Measurements from ENCODE around the gene LHX4.

Gene LHX4

DNA sequence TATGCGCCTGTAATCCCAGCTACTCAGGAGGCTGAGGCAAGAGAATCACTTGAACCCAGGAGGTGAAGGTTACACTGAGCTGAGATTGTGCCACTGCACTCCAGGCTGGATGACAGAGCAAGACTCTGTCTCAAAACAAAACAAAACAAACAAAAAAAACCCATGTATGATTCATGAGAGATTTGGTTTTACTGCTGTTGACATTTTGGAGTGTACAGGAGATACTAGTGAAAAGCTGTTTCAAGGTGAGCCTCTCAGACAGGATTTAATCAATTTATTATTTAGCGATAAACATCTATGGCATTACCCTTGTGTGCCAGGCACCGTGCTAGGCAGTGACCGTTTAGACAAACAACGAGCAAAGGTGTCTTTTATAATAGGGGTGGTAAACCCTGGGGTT is 16.5 kb downstream of the LHX4 start:
- no peak for DNase-seq

DNA sequence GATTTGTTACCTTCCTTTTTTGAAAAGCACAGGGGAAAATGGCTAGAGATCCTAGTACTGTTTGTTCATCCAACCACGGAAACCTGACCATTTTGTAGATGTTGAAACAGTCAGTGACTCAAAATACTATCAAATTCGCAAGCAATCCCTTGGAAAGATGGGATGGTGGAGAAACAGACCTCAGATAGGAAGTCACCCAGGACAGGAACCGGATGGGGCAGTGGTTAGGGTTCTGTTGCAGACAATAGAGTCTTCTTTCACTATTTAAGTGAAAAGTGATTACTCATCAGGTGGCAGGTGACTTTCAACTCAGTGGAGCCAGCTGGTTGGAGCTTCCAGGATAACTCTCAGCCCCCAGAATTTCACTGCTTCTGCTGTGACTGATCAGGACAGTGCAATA is 17.0 kb downstream of the LHX4 start:
- no peak for DNase-seq

DNA sequence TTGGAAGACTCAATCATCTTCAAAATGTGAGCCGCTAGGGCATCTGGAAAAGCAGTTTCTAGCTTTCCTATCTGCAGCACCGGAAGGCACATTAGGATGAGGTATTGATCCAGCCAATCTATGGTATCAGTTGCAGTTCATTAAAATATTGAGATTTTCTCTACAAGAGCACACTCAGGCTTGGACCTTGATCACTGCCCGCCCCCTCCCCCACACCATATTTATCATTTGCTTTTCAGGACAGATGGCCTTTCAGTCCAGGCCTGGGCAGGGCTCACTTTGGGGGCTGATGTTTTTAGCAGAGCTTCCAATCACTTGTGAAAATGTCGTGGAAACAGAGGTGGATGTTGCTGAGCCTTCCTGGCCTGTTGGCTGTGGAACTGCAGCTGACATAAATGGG is 17.5 kb downstream of the LHX4 start:
- no peak for DNase-seq

DNA sequence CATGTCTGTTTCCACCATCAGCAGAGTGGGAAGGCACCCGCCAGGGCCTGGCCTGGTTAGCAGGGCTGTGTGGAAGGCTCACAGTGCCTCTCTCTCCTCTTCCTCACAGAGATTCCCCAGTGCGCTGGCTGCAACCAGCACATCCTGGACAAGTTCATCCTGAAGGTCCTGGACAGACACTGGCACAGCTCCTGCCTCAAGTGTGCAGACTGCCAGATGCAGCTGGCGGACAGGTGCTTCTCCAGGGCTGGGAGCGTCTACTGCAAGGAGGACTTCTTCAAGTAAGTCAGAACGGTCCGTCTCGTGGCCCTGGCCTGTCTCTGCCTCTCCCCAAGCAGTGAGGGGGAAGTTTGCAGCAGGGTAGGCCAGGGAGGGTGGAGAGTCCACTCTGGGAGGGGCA is 18.1 kb downstream of the LHX4 start:
- no peak for DNase-seq

DNA sequence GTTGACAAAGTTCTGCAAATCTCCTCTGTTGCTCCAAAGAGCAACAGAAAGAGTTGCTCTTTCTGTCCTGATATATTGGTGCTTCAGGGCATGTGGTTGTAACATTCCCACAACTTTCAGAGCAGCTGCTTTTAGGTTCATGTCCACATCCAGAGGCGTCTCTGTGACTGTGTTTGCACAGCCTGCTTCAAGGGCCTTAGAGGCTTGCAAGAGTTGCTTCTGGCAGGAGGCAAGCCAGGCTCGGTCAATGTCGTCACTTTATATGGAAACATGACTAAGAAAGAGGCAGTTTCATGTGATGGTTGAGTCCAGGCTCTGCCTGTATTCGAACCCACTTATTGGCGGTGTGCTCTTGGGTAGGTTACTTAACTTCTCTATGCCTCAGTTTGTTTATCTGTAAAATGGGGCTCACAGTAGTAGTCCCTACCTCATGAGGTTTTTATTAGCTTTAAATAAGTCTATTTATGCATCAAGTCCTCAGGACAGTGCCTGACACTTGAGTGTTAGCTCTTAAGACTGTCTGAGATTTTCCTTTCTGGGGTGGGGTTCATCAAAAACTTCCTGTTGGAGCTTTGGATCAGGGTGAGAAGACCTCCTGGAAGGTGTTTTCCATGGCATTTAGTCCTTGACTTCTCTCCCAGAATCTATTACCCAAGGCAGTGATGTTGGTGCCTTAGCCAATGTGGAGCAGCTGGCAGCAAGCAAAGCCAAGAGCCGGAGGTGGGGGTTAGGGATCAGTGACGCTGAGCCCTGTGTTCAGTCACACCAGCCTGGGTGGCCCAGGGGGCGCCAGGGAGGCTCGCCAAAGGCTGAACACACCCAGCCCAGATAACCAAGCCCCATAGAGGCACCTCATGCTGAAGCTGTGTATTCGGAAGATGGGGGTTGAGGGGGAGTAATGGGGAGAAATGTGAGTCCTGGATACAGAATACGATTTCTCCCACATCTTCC is 18.9 kb downstream of the LHX4 start:
- peak; percentile 74 for DNase-seq

DNA sequence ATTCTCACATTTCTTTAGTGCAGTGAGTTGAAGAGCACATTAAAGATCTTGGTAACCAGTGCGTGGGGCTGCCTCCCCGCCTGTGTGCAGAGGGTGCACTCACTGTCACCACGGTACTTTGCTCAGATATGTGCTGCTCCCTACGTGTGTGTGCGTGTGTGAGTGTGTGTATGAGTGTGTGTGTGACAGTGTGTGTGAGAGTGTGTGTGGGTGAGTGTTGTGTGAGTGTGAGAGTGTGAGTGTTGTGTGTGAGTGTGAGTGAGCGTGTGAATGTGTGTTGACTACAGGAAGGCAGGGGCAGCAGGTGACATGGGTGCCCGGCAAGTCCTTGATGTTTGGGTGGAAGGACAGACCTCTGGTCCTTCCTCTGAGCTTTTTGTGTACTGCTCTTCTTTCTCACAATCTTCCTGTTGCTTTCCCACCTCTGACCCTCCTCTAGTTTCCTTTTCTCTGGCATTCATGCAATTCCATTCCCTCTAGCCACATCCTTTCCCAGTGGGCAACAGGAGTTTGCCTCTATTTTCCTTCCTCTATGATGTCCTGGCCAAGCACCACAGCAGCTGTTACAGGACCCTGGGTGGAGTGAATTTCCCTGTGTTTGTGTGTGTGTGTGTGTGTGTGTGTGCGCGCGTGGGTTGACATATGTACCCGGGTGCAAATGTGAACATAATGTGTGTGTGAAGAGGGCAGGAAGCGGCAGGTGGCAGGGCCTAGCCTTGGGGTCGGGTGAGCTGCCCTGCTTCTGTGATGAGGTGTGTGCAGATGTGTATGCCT is 19.8 kb downstream of the LHX4 start:
- no peak for DNase-seq

DNA sequence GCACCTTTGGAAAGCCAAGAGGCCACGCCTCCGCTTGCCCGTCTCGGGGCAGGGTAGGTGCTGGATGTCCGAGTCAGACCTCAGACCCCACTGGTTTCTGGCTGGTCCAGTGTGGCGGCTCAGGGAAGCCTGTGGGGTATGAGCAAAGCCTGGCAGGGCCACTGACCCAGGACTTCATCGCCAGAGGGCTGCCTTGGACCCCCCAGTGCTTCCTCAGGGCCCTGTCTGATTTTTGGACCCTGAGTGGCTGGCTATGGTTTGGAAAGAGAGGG is 20.4 kb downstream of the LHX4 start:
- no peak for DNase-seq

DNA sequence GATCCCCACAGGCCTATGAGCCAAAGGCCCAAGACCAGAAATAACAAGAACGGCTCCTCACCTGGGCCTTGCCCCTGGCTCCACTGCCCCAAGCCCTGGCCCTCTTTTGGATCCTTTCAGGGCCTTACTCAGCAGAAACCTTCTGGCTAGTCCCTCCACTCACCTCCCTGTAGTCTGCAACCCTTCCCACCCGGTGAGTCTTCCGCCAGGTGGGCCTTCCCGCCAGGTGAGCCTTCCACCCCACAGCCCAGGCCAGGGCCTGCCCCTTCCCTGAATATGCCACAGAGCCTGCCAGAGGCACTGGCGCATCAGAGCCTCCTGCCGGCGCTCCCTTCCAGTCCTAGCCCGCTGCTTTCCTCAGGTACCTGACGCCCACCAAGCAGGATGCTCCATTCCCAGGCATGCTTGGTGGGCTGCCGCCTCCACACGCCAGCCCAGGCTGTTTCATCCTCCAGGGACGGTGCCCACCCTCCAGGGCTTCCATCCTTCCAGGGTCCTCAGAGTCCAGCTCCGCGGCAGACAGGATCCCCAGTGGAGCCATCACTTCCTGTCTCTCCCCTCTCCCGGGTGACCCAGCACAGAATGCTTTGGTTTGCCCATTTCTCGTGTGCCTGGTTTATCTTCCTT is 20.9 kb downstream of the LHX4 start:
- no peak for DNase-seq

DNA sequence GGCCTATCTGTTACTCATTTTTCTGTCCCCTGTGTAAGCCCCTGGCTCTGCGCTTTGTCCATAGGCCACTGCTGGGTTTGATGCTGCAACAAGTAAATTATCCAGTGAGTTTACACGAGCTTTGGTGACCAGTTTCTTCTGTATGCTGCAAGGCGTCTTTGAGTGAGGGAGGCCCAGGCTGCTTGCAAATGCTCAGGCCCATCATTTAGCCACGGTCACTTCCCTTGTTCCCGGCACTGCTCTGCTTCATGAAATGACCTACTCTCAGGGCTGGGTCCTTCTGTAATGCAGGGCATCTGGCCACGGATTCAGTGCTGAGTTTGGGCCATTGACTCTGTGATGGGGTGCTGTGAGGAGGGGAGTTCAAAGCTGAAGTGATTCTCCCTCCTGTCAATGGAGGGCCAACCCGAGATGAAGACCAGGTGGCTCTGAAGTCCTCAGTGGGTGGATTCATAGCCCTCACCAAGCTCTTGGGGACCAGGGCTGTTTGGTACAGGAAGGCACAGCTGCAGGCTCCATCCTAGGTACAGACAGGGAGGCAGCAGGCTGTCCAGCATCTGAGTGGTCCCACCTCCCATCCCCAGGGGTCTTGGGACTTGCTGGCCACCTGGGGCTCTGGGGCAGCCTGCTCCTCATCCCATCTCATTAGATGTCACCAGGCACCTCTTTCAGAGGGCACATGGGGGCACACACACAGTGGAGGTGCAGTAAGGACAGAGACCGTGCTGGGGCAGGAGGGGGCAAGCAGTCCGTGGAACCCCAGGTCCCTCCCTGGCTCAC is 21.7 kb downstream of the LHX4 start:
- DNase-seq = no peak

DNA sequence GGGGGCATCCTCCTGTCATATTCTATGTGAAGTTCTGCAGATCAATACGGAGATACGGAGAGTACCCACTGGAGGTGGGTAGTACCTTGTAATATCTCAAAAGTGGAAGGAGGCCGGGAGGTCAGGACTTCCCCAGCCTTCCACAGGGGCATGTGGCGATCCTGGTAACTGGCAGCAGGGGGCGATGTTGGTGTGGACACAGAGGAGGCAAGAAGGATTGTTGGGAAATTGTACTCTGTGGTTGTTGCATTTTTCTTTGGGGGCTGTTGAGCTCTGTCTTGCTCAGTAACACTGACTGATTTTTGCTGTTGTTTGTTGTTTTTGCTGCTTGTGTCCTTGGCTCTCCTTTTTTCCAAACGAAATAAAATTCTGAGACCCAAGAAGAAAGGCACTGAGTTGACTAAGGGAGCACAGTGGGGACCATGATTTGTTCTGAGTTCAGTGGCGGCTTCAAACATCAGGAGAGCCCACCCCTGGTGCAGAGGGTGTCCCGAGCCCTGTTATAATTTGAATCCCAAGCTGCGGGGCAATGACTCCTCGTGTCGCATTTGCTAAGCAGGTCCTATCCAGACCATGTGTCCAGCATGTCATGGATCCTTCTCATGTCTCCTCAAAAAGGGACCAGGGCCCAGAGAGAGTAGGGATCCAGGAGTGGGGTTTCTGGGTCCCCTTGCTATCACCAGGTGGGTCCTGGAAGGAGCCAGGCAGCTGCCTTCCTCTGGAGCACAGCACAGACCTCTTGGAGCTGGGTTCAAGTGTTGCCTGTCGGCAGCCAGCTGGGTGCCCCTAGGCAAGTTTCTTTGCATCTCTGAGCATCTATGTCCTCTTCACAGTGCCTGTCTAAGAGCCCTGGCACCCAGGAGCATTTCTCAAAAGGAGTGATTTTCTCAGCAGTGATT is 22.8 kb downstream of the LHX4 start:
- DNase-seq = peak; percentile 88

DNA sequence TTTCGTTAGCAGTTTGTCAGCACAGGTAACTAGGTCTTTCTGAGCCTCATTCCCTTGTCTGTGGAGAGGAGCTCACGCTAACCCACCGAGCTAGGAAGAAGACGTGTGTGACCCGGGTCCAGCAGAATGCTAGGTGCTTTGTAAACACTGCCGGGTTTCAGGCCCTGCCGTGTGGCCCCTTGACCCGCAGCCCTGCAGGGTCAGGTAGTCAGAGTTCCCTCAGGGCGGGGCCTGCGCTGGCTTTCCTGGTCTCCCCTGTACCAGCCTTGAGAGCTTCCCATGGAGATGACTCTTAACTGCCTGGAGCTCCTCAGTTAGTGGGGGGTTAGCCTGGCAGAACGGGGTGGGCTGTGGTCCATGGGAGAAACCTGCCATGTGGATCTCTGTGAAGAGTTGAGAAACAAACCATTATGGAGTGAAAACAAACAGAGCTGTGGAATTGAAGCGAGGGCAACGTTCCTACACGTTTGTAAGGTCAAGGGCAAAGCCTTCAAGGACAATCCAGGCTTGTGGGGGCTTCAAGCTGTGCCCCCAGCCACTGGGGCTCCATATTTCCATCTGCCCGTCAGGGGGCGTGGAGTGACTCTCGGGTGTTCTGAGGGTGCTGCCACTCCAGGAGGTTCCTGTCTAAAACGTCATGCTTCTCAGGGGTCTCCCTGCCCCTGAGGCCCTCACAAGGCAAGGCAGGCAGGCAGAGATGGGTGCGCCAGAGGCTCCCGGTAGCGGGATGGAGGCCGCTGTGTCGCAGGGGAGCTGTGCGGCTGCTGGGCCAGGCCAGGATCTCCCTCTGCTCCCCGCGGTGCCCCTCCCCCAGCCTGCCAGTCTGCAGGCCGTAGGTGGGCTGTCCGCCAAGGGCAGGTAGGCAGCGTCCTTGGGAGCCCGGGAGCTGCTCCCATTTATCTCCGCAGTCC is 23.8 kb downstream of the LHX4 start:
- no peak for DNase-seq

DNA sequence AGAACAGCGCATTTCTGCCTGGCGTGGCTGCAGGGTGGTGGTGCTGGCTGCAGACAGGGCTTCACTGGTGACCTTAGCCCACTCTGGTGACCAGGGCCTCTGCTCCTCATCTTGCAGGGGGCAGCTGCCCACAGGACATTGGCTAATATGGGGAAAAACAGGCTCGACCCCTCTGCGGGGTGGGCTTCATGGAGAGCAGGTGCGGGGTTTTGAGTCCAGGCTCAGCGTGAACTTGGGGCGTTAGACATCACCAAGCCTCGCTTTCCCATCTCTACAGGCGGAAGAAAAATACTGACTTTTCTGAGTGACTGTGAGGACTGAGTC is 24.4 kb downstream of the LHX4 start:
- DNase-seq = no peak

DNA sequence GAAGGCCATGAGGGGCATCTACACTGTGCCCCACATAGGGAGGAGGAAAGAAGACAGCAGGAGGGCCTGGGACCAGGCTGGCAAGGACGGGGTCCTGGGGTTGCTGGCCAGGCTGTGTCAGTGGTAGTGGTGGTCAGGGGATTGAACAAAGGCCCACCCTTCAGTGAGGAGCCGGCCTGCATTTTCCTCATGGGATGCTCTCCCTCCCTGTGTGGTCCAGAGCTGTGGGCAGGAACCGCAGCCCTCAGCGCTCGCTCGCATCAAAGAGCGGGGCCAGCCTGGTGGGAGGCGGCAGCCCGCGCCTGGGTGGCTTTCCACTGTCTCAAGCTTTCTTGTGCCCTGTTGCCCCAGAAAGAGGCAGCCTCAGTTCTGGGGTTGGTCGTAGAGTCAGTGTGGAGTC is 24.8 kb downstream of the LHX4 start:
- DNase-seq = no peak

DNA sequence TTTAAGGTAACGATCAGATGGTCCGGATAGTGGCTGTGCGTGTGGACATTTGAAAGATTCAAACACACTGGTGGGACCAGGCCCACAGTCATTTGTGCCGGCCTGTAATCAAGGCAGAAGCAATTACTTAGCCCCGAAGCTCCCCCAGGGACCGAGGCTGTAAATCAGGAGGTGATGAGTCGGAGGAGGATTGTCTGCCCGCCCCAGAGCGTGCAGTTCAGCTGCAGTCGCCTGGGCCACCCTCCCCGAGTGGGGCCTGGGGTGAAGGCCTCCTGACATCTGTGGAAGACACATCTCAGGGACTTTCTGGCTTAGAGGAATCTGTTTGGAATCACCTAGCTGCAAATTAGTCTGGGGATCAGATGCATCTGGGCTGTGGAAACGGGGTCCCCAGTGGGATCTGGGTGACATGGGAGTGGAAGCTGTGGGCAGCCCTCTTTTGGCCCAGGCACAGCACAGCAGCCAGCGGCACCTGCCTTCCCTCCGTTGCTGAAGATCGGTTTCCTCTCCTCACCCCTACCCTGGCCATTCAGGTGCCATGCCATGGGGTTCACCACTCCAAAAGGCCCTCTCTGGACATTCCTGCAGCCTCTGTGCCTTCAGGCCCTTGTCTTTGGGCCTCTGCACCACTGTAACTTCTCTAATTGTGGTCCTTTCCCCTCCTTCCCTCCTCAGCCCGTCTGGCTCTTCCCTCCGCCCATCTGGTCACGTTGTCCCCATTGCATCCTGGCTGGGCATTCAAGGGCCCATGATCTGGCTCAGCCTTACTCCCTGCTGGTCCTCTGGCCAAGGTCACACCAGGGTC is 25.7 kb downstream of the LHX4 start:
- no peak for DNase-seq

DNA sequence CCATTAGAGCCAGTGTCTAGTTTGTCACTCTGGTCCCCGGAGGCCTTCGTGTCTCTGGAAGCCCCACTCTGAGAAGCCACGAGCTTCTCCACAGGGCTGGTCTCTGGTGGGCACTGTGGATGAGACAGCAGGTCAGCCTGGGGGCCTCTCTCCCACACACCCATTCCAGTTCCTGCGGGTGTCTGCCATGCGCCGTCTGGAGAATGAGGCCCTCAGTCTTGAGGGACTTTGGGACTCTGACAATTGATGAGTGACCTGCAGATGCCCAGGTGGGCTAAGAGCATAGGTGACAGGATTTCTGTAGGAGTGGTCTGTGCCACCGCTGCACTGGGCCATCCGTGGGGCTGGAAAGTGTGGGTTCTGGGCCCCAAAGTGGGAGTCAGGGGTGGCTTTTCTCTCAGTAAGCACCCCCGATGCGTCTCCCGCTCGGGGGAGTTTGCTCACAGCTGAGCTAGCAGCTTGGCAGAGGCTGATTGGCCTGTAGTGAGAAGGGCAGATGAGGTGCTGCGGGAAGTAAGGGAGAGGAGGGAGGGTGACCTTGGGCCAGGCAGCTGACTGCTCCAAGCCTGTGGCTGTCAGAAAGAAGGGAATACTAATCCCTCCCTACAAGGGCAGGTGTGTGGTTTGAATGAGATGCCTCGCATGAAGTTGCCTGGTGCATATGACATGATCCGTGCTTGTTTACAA is 26.4 kb downstream of the LHX4 start:
- no peak for DNase-seq

DNA sequence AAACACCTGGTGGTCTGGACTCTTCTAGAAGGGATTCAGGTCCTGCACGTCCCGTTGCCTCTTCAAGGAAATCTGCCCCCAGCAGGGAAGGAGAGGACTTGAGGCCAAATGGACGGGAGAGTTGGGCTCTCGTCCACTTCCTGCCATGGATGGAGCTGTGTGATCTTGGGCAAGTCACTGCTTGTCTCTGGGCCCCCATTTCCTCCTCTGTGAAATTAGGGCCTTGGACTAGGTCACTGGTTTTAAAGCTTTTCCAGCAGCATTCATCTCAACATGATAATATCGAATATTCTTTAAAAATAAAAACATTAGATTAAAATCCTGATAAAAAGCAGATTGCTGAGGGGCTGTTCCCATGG is 26.9 kb downstream of the LHX4 start:
- DNase-seq = no peak

DNA sequence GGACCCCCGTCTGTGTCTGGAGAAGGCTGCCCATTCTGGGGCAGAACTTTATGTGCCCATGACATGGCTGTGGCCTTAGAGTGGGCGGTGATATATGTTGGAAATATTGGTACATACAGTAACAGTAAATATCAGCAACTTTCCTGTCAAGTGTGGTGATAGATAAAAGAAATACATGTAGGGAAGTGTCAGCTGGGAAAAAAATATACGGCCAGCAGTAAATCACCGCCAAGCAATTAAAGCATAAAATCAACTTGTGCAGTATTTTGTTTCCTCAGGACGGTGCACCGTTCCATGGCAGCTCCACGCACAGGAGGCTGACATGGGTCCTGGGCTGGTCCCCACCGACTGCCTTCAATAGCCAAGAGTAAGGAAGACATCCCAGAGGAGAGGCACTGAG is 27.4 kb downstream of the LHX4 start:
- DNase-seq = no peak

DNA sequence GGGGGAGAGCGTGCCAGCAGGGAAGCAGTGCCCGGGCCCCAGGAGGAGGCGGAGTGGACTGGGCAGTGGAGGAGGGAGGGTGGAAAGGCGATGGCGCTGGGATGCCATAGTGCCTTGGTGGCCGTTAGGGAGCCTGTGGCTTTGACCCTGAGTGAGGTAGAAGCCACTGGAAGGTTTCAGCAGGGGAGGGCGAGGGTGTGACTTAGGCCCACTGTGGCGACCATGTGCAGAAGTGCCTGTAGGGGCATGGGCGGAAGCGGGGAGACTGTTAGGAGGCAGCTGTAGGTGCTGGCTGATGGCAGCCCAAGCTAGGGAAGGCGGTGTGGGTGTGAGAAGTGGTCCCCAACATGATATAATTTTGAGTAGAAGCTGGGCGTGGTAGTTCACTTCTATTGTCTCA is 28.2 kb downstream of the LHX4 start:
- DNase-seq = no peak

DNA sequence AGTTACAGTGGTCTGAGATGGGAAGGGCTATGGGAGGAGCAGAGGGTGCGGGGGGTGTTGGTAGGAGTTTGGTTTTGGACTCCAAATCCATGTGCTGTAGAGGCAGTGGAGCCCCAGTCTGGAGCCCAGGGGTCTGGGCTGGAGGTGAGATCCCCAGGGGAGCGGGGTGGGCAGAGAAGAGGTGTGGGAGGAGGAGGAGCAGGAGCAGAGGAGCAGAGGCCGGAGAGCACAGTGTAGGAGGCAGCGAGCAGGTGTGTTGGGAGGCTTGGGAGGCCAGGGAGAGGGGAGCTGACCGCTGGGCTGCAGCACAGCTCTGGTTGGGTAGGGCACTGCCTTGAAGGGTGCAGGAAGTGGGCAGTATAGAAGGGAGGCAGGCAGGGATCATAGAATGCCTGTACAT is 28.9 kb downstream of the LHX4 start:
- no peak for DNase-seq

All from hematopoietic multipotent progenitor cell treated with erythropoietin and hydrocortisone succinate and interleukin-3 and kit ligand, for 4 days (in vitro differentiated cells).